ENCODE data around the gene IGFALS. TPM values are rescaled to one million over a fixed set of nuclear protein-coding genes. Genes with fewer than 3 reads are reported as not detected.

IGFALS gene
- total and polyA plus RNA-seq, 11 donors = 0.12 to 0.38 (median 0.23) TPM; not detected in 8

DNA sequence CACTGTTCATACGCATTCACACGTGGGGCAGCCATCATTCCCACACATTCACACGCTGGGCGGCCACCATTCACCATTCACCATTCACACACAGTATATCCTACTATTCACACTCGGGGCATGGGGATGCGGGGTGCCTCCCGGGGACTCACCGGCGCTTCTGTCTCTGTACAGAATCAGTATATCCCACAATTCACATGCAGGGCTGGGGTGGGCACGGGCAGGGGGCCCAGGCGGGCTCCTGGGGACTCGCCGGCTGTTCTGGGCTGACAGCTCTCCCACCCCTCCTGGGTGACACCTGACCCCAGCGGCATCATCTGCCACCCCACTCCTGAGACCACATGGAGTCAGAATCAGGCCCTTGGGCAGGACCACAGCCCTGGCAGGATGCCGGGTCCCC is 31.8 kb downstream of the IGFALS start:
- Histone ChIP-seq H3K4me3 (no peak overlapping the region), H3K27me3 (no peaks in the 10 kb centered on the region), H3K36me3 (peaks cover 0 to 89% (median 78%) of the 10 kb centered on the region in 9 donors), H3K4me1 (no peaks in the 10 kb centered on the region), H3K9me3 (no peaks in the 10 kb centered on the region), H3K27ac (no peak overlapping the region)
- TF ChIP-seq POLR2A (IDR thresholded peaks at IDR 0.05) (no peak), CTCF (IDR thresholded peaks at IDR 0.05) (no peak)
- intact Hi-C loops (cut with DNase I) = no loop called here
- no peak for ATAC-seq
- 92 to 94% (median 92%) methylated on average over 14 to 15 of the region's 15 CpGs for WGBS, 4 donors
- peak in 1 of 5 donors; percentile 7 for DNase-seq

- H3K4me3 ChIP-seq = no peak overlapping the region
- H3K36me3 ChIP-seq = peaks cover 0 to 80% (median 69%) of the 10 kb centered on the region in 9 donors
- no peak overlapping the region for H3K27ac ChIP-seq
- no peak for TF ChIP-seq POLR2A (IDR thresholded peaks at IDR 0.05)
- TF ChIP-seq CTCF (IDR thresholded peaks at IDR 0.05) = no peak
- 85 to 94% (median 88%) methylated on average over 7 to 15 of the region's 15 CpGs for WGBS, 4 donors
- intact Hi-C loops (cut with DNase I) = no loop called here
- ATAC-seq (no peak), DNase-seq (no peak)
- H3K4me1 ChIP-seq = no peaks in the 10 kb centered on the region
- H3K27me3 ChIP-seq = no peaks in the 10 kb centered on the region
- H3K9me3 ChIP-seq = no peaks in the 10 kb centered on the region
These were observed 32.6 kb downstream of the IGFALS start for GRCh38 chr16:1760911-1761310.

DNA sequence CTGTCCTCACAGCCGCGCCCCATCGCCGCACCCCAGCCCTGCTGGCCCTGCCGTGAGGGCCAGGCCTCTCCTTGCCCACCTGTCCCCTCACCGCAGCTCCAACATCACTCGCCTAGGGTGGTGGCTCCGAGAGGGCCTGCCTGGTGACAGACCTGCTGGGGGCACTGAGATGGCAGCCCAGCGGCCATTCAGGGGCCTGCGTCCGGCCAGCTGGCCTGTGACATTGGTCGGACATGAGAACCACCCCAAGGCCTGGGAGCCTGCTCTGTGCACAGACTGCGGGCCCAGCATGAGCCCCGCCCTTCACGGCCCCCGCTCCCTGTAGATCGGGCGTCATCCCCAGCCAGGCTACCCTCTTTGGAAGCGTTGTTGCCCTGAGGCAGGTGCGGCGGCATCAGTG is 34.0 kb downstream of the IGFALS start:
- no peak for DNase-seq
- no peak overlapping the region for H3K27ac ChIP-seq
- H3K36me3 ChIP-seq = peaks cover 0 to 77% (median 66%) of the 10 kb centered on the region in 9 donors
- 96 to 100% (median 97%) methylated on average over 13 to 21 of the region's 21 CpGs for WGBS, 4 donors
- intact Hi-C loops (cut with DNase I) = no loop called here
- H3K4me1 ChIP-seq = no peaks in the 10 kb centered on the region
- no peak for TF ChIP-seq CTCF (IDR thresholded peaks at IDR 0.05)
- TF ChIP-seq POLR2A (IDR thresholded peaks at IDR 0.05) = no peak
- no peak for ATAC-seq
- no peak overlapping the region for H3K4me3 ChIP-seq
- H3K27me3 ChIP-seq = no peaks in the 10 kb centered on the region
- no peaks in the 10 kb centered on the region for H3K9me3 ChIP-seq

GRCh38 chr16:1758923-1759322 is 34.6 kb downstream of the IGFALS start:
- H3K27ac ChIP-seq = no peak overlapping the region
- H3K36me3 ChIP-seq = peaks cover 0 to 77% (median 66%) of the 10 kb centered on the region in 9 donors
- H3K27me3 ChIP-seq = no peaks in the 10 kb centered on the region
- no peak for DNase-seq
- 91 to 94% (median 93%) methylated on average over 15 to 18 of the region's 18 CpGs for WGBS, 4 donors
- H3K4me3 ChIP-seq = no peak overlapping the region
- intact Hi-C loops (cut with DNase I) = no loop called here
- no peaks in the 10 kb centered on the region for H3K4me1 ChIP-seq
- TF ChIP-seq CTCF (IDR thresholded peaks at IDR 0.05) = no peak
- no peak for TF ChIP-seq POLR2A (IDR thresholded peaks at IDR 0.05)
- ATAC-seq = no peak
- H3K9me3 ChIP-seq = no peaks in the 10 kb centered on the region

Measured in heart left ventricle (tissue), 16 donors.